NCI-H2107 (cell line): ENCODE data around the gene VPS54.

Source experiments
- DNase-seq: peaks from one replicate; lab custom pipeline; 2025; lab: John Stamatoyannopoulos, UW

The VPS54 gene

DNA sequence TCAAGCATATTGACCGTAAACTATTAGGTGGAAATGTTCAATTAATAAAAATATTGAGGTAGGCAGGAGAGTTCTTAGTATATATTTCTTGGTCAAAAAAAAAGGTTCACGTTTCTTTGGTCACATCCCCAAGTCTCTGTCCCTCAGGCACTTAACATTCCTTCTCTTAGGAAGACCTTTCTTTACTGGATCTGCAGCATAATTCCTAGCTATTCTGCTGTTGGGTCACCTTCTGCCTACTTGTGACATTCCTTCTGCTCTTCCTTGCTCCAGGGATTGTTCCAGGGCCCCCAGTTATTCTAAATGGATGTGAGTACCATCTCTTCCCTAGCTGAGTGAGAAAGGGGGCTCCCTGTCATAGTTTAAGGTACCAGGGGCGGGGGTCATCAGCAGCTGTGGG, 173.4 kb downstream of the VPS54 start:
- no peak for DNase-seq

- DNase-seq, result no peak
Observed at GRCh38 chr2:63844616-63845015, 174.6 kb downstream of the VPS54 start.

- no peak for DNase-seq
Observed at GRCh38 chr2:63843791-63844190, 175.4 kb downstream of the VPS54 start.

DNA sequence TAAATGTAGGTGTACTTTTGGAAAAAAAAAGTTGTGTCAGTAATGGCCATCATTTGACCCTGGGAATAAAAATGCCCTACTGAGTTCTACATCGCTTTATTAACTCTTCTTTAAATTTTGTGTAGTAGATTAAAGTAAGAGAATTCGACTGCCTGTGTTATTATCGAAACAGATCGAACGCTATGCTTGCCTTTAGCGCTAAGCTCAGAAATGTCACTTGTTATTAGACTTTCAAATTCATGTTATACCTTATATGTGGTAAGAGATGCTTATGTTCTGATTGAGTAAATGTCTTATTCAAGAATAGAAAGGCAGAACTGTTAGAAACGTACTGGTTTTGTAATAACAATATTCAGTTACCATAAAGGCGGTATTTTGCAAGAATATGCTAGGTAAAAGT, 176.1 kb downstream of the VPS54 start:
- DNase-seq, result no peak

- peak; percentile 11 for DNase-seq
Observed at GRCh38 chr2:63842149-63843061, 176.8 kb downstream of the VPS54 start.
